Esophagus squamous epithelium (tissue), 5 donors: ENCODE data around the gene NDEL1. TPM values are rescaled to one million over a fixed set of nuclear protein-coding genes. Genes with fewer than 3 reads are reported as not detected.

Experiments
- DNase-seq: peaks from one replicate; lab custom pipeline; 2025; lab: John Stamatoyannopoulos, UW
- H3K27ac ChIP-seq, 4 donors: fragments of 200-600 bp; sonication (generic); one replicate each; pipeline ENCODE4 v1.5.1; 2016 to 2019; ENCODE audit warnings: mild to moderate bottlenecking in 1 of 4
- H3K27me3 ChIP-seq, 4 donors: fragments of 200-600 bp; sonication (generic); 1 replicate in 3 of 4; 2 replicates in 1 of 4; pipeline versions ENCODE4 v1.5.1 to v1.6.0; 2017 to 2021; ENCODE audit warnings: antibody characterized with exemption in 1 of 4
- H3K36me3 ChIP-seq, 3 donors: fragments of 200-600 bp; sonication (generic); one replicate each; pipeline ENCODE4 v1.5.1; 2016 to 2019
- H3K4me1 ChIP-seq, 3 donors: fragments of 200-600 bp; sonication (generic); one replicate each; pipeline ENCODE4 v1.5.1; 2017 to 2019
- H3K4me3 ChIP-seq, 4 donors: fragments of 200-600 bp; sonication (generic); 1 replicate in 3 of 4; 2 replicates in 1 of 4; pipeline ENCODE4 v1.5.1; 2016 to 2019; ENCODE audit warnings: mild to moderate bottlenecking in 2 of 4, moderate library complexity in 1 of 4
- H3K9me3 ChIP-seq, 3 donors: fragments of 200-600 bp; sonication (generic); one replicate each; pipeline ENCODE4 v1.5.1; 2016 to 2019
- CTCF ChIP-seq, 6 experiments: fragments of 450-650 bp in 4 of 6; fragments of 200-600 bp in 2 of 6; sonication (generic) in 2 of 6; IDR thresholded peaks; one replicate each; pipeline ENCODE4 v1.5.1; 2016 to 2019; ENCODE audit warnings: antibody characterized with exemption in 6 of 6, mild to moderate bottlenecking in 4 of 6, moderate library complexity in 4 of 6
- POLR2A ChIP-seq, 4 donors: fragments of 450-650 bp; IDR thresholded peaks; one replicate each; pipeline ENCODE4 v1.6.1; 2017; ENCODE audit warnings: antibody characterized with exemption in 4 of 4, mild to moderate bottlenecking in 4 of 4, moderate library complexity in 3 of 4
- WGBS, 2 donors: methylation state at CpG; one replicate each; pipeline ENCODE4 v1.1.5; 2018; 5-methylcytosine and 5-hydroxymethylcytosine counted together
- intact Hi-C: fragments of 100-400 bp; cut with DNase I; formaldehyde crosslinking; loops from one replicate; pipeline ENCODE4 v1.15.0; 2022
- total RNA-seq, 4 donors: library from RNA; depleted of rRNA; stranded (reverse); fragments of >200 nt; gene quantifications; one replicate each; pipeline ENCODE4 v1.1.0, GENCODE V29; 2016
- donor health status: DM: yes; HTN: yes; CAD: no.

Gene NDEL1
- total RNA-seq, 4 donors from 2014 or later: 67.5 to 107 (median 73.1) TPM

- no peaks in the 10 kb centered on the region for H3K4me1 ChIP-seq
- no peak for DNase-seq
- no peak overlapping the region for H3K4me3 ChIP-seq
- no peak overlapping the region for H3K27ac ChIP-seq
- H3K36me3 ChIP-seq: peaks cover 0 to 78% (median 6%) of the 10 kb centered on the region in 3 donors
- no peak for TF ChIP-seq CTCF (IDR thresholded peaks at IDR 0.05)
- WGBS, 2 donors: 95 to 97% methylated on average over 8 to 17 of the region's 17 CpGs
- intact Hi-C loops: no loop called here
- no peaks in the 10 kb centered on the region for H3K27me3 ChIP-seq
- H3K9me3 ChIP-seq: no peaks in the 10 kb centered on the region
These were observed 56.4 kb downstream of the NDEL1 start for GRCh38 chr17:8492121-8492520.

- intact Hi-C loops: no loop called here
- 76 to 84% methylated on average over 12 of the region's 12 CpGs for WGBS, 2 donors
- no peak for DNase-seq
These were observed 58.3 kb downstream of the NDEL1 start for GRCh38 chr17:8494021-8494420.

GRCh38 chr17:8494506-8495111 lies 58.9 kb downstream of the NDEL1 start:
- Histone ChIP-seq H3K4me1 (no peaks in the 10 kb centered on the region), H3K4me3 (no peak overlapping the region), H3K27ac (no peak overlapping the region), H3K9me3 (no peaks in the 10 kb centered on the region), H3K27me3 (no peaks in the 10 kb centered on the region), H3K36me3 (peaks cover 0 to 74% (median 0%) of the 10 kb centered on the region in 3 donors)
- intact Hi-C loops: no loop called here
- no peak for DNase-seq
- no peak for TF ChIP-seq POLR2A (IDR thresholded peaks at IDR 0.05)
- TF ChIP-seq CTCF (IDR thresholded peaks at IDR 0.05): no peak
- 72 to 86% methylated on average over 8 of the region's 8 CpGs for WGBS, 2 donors

More at GRCh38 chr17:8494021-8494420, 58.3 kb downstream of the NDEL1 start:
- no peaks in the 10 kb centered on the region for H3K27me3 ChIP-seq
- no peaks in the 10 kb centered on the region for H3K9me3 ChIP-seq
- peaks cover 0 to 71% (median 0%) of the 10 kb centered on the region in 3 donors for H3K36me3 ChIP-seq
- no peak overlapping the region for H3K4me3 ChIP-seq
- no peaks in the 10 kb centered on the region for H3K4me1 ChIP-seq
- TF ChIP-seq POLR2A (IDR thresholded peaks at IDR 0.05) (no peak), CTCF (IDR thresholded peaks at IDR 0.05) (no peak)
- no peak overlapping the region for H3K27ac ChIP-seq

GRCh38 chr17:8496081-8496480 lies 60.4 kb downstream of the NDEL1 start:
- Histone ChIP-seq H3K27me3 (no peaks in the 10 kb centered on the region), H3K4me3 (no peak overlapping the region), H3K27ac (no peak overlapping the region), H3K36me3 (peaks cover 0 to 73% (median 4%) of the 10 kb centered on the region in 3 donors), H3K9me3 (no peaks in the 10 kb centered on the region), H3K4me1 (no peaks in the 10 kb centered on the region)
- no peak for TF ChIP-seq CTCF (IDR thresholded peaks at IDR 0.05)
- TF ChIP-seq POLR2A (IDR thresholded peaks at IDR 0.05): no peak
- 85 to 87% methylated on average over 12 to 13 of the region's 13 CpGs for WGBS, 2 donors
- intact Hi-C loops: no loop called here
- no peak for DNase-seq

- no peak overlapping the region for H3K4me3 ChIP-seq
- intact Hi-C loops: no loop called here
- H3K4me1 ChIP-seq: no peaks in the 10 kb centered on the region
- 88% methylated on average over 9 of the region's 9 CpGs for WGBS, 2 donors
- H3K36me3 ChIP-seq: peaks cover 0 to 43% (median 4%) of the 10 kb centered on the region in 3 donors
- H3K27ac ChIP-seq: no peak overlapping the region
- TF ChIP-seq CTCF (IDR thresholded peaks at IDR 0.05) (no peak), POLR2A (IDR thresholded peaks at IDR 0.05) (no peak)
- no peaks in the 10 kb centered on the region for H3K9me3 ChIP-seq
- DNase-seq: no peak
- no peaks in the 10 kb centered on the region for H3K27me3 ChIP-seq
These were observed 63.5 kb downstream of the NDEL1 start for GRCh38 chr17:8499171-8499570.
